ENCODE results near the gene TCEANC2.

Gene TCEANC2

GRCh38 chr1:54114001-54114400 is 60.6 kb downstream of the TCEANC2 start:
- DNase-seq (ENCODE audit: low read depth in 2 of 2) = no peak

GRCh38 chr1:54114955-54115354 is 61.5 kb downstream of the TCEANC2 start:
- no peak for DNase-seq (ENCODE audit: low read depth in 2 of 2)

- DNase-seq (ENCODE audit: low read depth in 2 of 2) = no peak
These were observed 62.1 kb downstream of the TCEANC2 start for GRCh38 chr1:54115520-54115919.

- no peak for DNase-seq (ENCODE audit: low read depth in 2 of 2)
These were observed 64.6 kb downstream of the TCEANC2 start for GRCh38 chr1:54117815-54118563.

- no peak for DNase-seq (ENCODE audit: low read depth in 2 of 2)
These were observed 65.3 kb downstream of the TCEANC2 start for GRCh38 chr1:54118704-54119103.

GRCh38 chr1:54120018-54120697 is 66.8 kb downstream of the TCEANC2 start:
- no peak for DNase-seq (ENCODE audit: low read depth in 2 of 2)

- DNase-seq (ENCODE audit: low read depth in 2 of 2) = no peak
These were observed 67.5 kb downstream of the TCEANC2 start for GRCh38 chr1:54120698-54121481.

GRCh38 chr1:54121482-54122134 is 68.2 kb downstream of the TCEANC2 start:
- DNase-seq (ENCODE audit: low read depth in 2 of 2) = peak; percentile 27 to 49

- DNase-seq (ENCODE audit: low read depth in 2 of 2) = no peak
These were observed 68.8 kb downstream of the TCEANC2 start for GRCh38 chr1:54122135-54122751.

GRCh38 chr1:54122992-54123391 is 69.6 kb downstream of the TCEANC2 start:
- DNase-seq (ENCODE audit: low read depth in 2 of 2) = no peak

- DNase-seq (ENCODE audit: low read depth in 2 of 2) = no peak
These were observed 71.1 kb downstream of the TCEANC2 start for GRCh38 chr1:54124472-54124871.

GRCh38 chr1:54124906-54125305 is 71.5 kb downstream of the TCEANC2 start:
- no peak for DNase-seq (ENCODE audit: low read depth in 2 of 2)

GRCh38 chr1:54125386-54126070 is 72.1 kb downstream of the TCEANC2 start:
- DNase-seq (ENCODE audit: low read depth in 2 of 2) = no peak

- DNase-seq (ENCODE audit: low read depth in 2 of 2) = no peak
These were observed 72.9 kb downstream of the TCEANC2 start for GRCh38 chr1:54126271-54126815.

- no peak for DNase-seq (ENCODE audit: low read depth in 2 of 2)
These were observed 74.3 kb downstream of the TCEANC2 start for GRCh38 chr1:54127594-54128300.

GRCh38 chr1:54129858-54130257 is 76.5 kb downstream of the TCEANC2 start:
- no peak for DNase-seq (ENCODE audit: low read depth in 2 of 2)

- no peak for DNase-seq (ENCODE audit: low read depth in 2 of 2)
These were observed 78.0 kb downstream of the TCEANC2 start for GRCh38 chr1:54131419-54131818.

- DNase-seq (ENCODE audit: low read depth in 2 of 2) = no peak
These were observed 79.1 kb downstream of the TCEANC2 start for GRCh38 chr1:54132495-54132894.

GRCh38 chr1:54134295-54134694 is 80.9 kb downstream of the TCEANC2 start:
- no peak for DNase-seq (ENCODE audit: low read depth in 2 of 2)

Data from stimulated activated CD8-positive, alpha-beta memory T cell treated with anti-CD3 and anti-CD28 coated beads, Interleukin-7, amount 100 ng/mL, for 1 hour (primary cell).